HCT116 (cell line): Measurements from ENCODE around the gene PRR16. TPM values are rescaled to one million over a fixed set of nuclear protein-coding genes. Genes with fewer than 3 reads are reported as not detected.

Source experiments
- ATAC-seq: fragments of 200-7000 bp; cut with Tn5 transposase; 2 replicates; pipeline ENCODE4 v1.9.1; 2020; ENCODE audit warnings: mild to moderate bottlenecking, moderate library complexity
- BruUV-seq: library from RNA; stranded (reverse); fragments of 400-500 nt; replicated peaks from 2 replicates; lab custom pipeline; 2021; lab: Mats Ljungman, UMichigan
- CTCF ChIA-PET: fragments of 300-600 bp; sonication (Branson Sonifier 250); formaldehyde crosslinking; loops from one replicate; lab custom pipeline; 2021; ENCODE audit warnings: antibody characterized with exemption; lab: Charles Lee
- POLR2A ChIA-PET: fragments of 300-600, 350-600 bp; sonication (Branson Sonifier 250); formaldehyde crosslinking; loops from one replicate; lab custom pipeline; 2021; ENCODE audit warnings: antibody characterized with exemption; lab: Charles Lee
- RAD21 ChIA-PET, 2 experiments: fragments of 300-600 bp; sonication (Branson Sonifier 250); formaldehyde crosslinking; loops; one replicate each; lab custom pipeline; 2023; ENCODE audit warnings: low total read pairs in 2 of 2; ENCODE audit not compliant: uncharacterized antibody in 2 of 2, unreplicated experiment in 2 of 2, low non-redundant PET in 1 of 2; lab: Charles Lee
- DNase-seq: peaks from one replicate; pipeline ENCODE4 v3.0.0-alpha.2; 2010; ENCODE audit warnings: low read depth, low spot score
- H2AFZ ChIP-seq: fragments of 200-600 bp; shearing (Covaris generic), sonication (generic); 2 replicates; pipeline ENCODE4 v1.6.1; 2017; ENCODE audit warnings: low read depth, mixed run types, mixed read lengths, antibody characterized with exemption, low read length; ENCODE audit not compliant: poor library complexity, severe bottlenecking
- H3K27ac ChIP-seq: 2 replicates; pipeline ENCODE4 v1.5.1; 2012; ENCODE audit warnings: low read depth, low read length
- H3K27me3 ChIP-seq: fragments of 200-600 bp; sonication (generic); 2 replicates; pipeline ENCODE4 v1.6.1; 2016; ENCODE audit warnings: mixed run types, low read length, mixed read lengths; ENCODE audit not compliant: insufficient read depth
- H3K36me3 ChIP-seq, 2 experiments: fragments of 200-500 bp in 1 of 2; fragments of 200-600 bp in 1 of 2; sonication (Bioruptor generic) in 1 of 2; sonication (generic) in 1 of 2; 2 replicates each; pipeline versions ENCODE4 v1.5.1 to v1.6.1; 2014 to 2016; ENCODE audit warnings: low read length in 2 of 2, inconsistent platforms in 1 of 2, mixed read lengths in 1 of 2, mixed run types in 1 of 2; ENCODE audit not compliant: insufficient read depth in 2 of 2, control insufficient read depth in 1 of 2
- H3K4me1 ChIP-seq, 2 experiments: fragments of 200-600 bp in 1 of 2; sonication (generic) in 1 of 2; 2 replicates each; pipeline versions ENCODE4 v1.5.1 to v1.6.1; 2012 to 2017; ENCODE audit warnings: low read length in 2 of 2, inconsistent platforms in 1 of 2, mild to moderate bottlenecking in 1 of 2, mixed read lengths in 1 of 2, mixed run types in 1 of 2, moderate library complexity in 1 of 2; ENCODE audit not compliant: insufficient read depth in 2 of 2, control insufficient read depth in 1 of 2
- H3K4me2 ChIP-seq: fragments of 200-600 bp; sonication (generic); 2 replicates; pipeline ENCODE4 v1.6.1; 2017; ENCODE audit warnings: mixed run types, low read length, mixed read lengths
- H3K4me3 ChIP-seq, 2 experiments: fragments of 200-600 bp in 1 of 2; sonication (generic) in 1 of 2; replicated peaks in 1 of 2; 2 replicates each; pipeline ENCODE4 v1.5.1; 2011 to 2016; ENCODE audit warnings: low read length in 2 of 2, control low read depth in 1 of 2, low read depth in 1 of 2, mild to moderate bottlenecking in 1 of 2, mixed read lengths in 1 of 2, mixed run types in 1 of 2
- H3K79me2 ChIP-seq: fragments of 200-600 bp; sonication (generic); 2 replicates; pipeline ENCODE4 v1.6.1; 2017; ENCODE audit warnings: mild to moderate bottlenecking, mixed run types, low read length, moderate library complexity, mixed read lengths; ENCODE audit not compliant: insufficient read depth
- H3K9ac ChIP-seq: fragments of 200-600 bp; sonication (generic); 2 replicates; pipeline ENCODE4 v1.6.1; 2016; ENCODE audit warnings: low read length, mixed read lengths
- H3K9me2 ChIP-seq: fragments of 200-600 bp; sonication (generic), shearing (Covaris generic); 2 replicates; pipeline ENCODE4 v1.6.1; 2017; ENCODE audit warnings: mixed run types, mild to moderate bottlenecking, moderate library complexity; ENCODE audit not compliant: insufficient read depth
- H3K9me3 ChIP-seq, 2 experiments: fragments of 200-500 bp in 1 of 2; fragments of 200-600 bp in 1 of 2; sonication (Bioruptor generic) in 1 of 2; sonication (generic) in 1 of 2; 2 replicates each; pipeline ENCODE4 v1.6.1; 2014 to 2017; ENCODE audit warnings: low read length in 2 of 2, mixed read lengths in 2 of 2, inconsistent platforms in 1 of 2, low read depth in 1 of 2, mild to moderate bottlenecking in 1 of 2, mixed run types in 1 of 2, moderate library complexity in 1 of 2; ENCODE audit not compliant: control insufficient read depth in 1 of 2, insufficient read depth in 1 of 2
- H4K20me1 ChIP-seq: fragments of 200-600 bp; sonication (generic), shearing (Covaris generic); 2 replicates; pipeline ENCODE4 v1.6.1; 2017; ENCODE audit warnings: mixed run types, mild to moderate bottlenecking, moderate library complexity; ENCODE audit not compliant: insufficient read depth
- POLR2AphosphoS5 ChIP-seq: IDR thresholded peaks from 2 replicates; pipeline ENCODE4 v1.6.1; 2011; ENCODE audit warnings: mild to moderate bottlenecking, low read depth, low read length, moderate library complexity
- SP1 ChIP-seq: IDR thresholded peaks from 2 replicates; pipeline ENCODE4 v1.6.1; 2012; ENCODE audit warnings: low read depth
- YY1 ChIP-seq: IDR thresholded peaks from 2 replicates; pipeline ENCODE4 v1.6.1; 2011; ENCODE audit warnings: low read length, low read depth, moderate library complexity, mild to moderate bottlenecking; ENCODE audit not compliant: insufficient replicate concordance; ENCODE audit errors: extremely low read depth
- intact Hi-C: fragments of 100-400 bp; cut with micrococcal nuclease; formaldehyde crosslinking; loops from 2 replicates; pipeline ENCODE4 v1.10.0; 2022
- total RNA-seq: library from RNA; stranded (reverse); gene quantifications from one replicate; pipeline ENCODE4 v1.2.1, GENCODE V29; 2021; ENCODE audit not compliant: unreplicated experiment
- TF ChIP-seq, protein P1 (sequence below), 3 experiments: fragments of 200-600 bp in 1 of 3; sonication (generic) in 1 of 3; IDR thresholded peaks in 2 of 3; conservative IDR thresholded peaks in 1 of 3; 2 replicates each; pipeline ENCODE4 v1.5.1; 2012 to 2017; ENCODE audit warnings: low read depth in 2 of 3, low read length in 2 of 3, antibody characterized with exemption in 1 of 3, borderline replicate concordance in 1 of 3, control low read depth in 1 of 3, mild to moderate bottlenecking in 1 of 3, mixed read lengths in 1 of 3, mixed run types in 1 of 3, moderate library complexity in 1 of 3; ENCODE audit not compliant: insufficient read depth in 1 of 3

PRR16 gene
- total RNA-seq, 1 experiment from 2014 or later = 0.42 TPM

DNA sequence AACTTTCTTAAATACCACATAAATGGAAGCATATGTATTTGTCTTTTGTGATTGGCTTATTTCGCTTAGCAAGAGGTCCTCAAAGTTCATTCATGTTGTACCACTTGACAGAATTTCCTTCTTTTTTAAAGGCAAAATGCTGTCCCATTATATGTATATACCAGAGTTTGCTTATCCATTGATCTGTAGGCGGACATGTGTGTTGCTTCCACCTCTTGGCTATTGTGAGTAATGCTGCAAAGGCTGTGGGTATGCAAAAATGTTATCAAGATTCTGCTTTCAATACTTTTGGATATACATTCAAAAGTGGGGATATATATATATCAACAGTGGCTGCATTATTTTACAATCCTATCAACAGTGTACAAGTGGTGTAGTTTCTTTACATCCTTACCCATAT is 271.0 kb downstream of the PRR16 start:
- no peak for DNase-seq
- no peaks in the 10 kb centered on the region for H3K9me3 ChIP-seq
- RAD21 ChIA-PET = no interaction called here
- no peaks in the 10 kb centered on the region for H3K27me3 ChIP-seq
- no peak overlapping the region for H3K9ac ChIP-seq
- no TSS peak for BruUV-seq
- no peaks in the 10 kb centered on the region for H3K4me1 ChIP-seq
- no peak overlapping the region for H3K4me2 ChIP-seq
- no peaks in the 10 kb centered on the region for H4K20me1 ChIP-seq
- TF ChIP-seq POLR2AphosphoS5 (no peak), YY1 (no peak), SP1 (no peak)
- TF ChIP-seq, protein P1, sequence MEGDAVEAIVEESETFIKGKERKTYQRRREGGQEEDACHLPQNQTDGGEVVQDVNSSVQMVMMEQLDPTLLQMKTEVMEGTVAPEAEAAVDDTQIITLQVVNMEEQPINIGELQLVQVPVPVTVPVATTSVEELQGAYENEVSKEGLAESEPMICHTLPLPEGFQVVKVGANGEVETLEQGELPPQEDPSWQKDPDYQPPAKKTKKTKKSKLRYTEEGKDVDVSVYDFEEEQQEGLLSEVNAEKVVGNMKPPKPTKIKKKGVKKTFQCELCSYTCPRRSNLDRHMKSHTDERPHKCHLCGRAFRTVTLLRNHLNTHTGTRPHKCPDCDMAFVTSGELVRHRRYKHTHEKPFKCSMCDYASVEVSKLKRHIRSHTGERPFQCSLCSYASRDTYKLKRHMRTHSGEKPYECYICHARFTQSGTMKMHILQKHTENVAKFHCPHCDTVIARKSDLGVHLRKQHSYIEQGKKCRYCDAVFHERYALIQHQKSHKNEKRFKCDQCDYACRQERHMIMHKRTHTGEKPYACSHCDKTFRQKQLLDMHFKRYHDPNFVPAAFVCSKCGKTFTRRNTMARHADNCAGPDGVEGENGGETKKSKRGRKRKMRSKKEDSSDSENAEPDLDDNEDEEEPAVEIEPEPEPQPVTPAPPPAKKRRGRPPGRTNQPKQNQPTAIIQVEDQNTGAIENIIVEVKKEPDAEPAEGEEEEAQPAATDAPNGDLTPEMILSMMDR (IDR thresholded peaks at IDR 0.05 in 2 of 3, conservative IDR thresholded peaks at IDR 0.05 in 1 of 3; ENCODE audit: borderline replicate concordance in 1 of 3, insufficient read depth in 1 of 3, low read depth in 2 of 3, low read length in 2 of 3) = peak in 1 of 3 experiments; percentile 14; a peak in 1 of 6 replicates
- intact Hi-C loops = no loop called here
- H3K4me3 ChIP-seq = no peak overlapping the region
- POLR2A ChIA-PET = no interaction called here
- no peak overlapping the region for H2AFZ ChIP-seq
- no peak for ATAC-seq
- H3K79me2 ChIP-seq = no peaks in the 10 kb centered on the region
- H3K9me2 ChIP-seq = no peaks in the 10 kb centered on the region
- CTCF ChIA-PET = no interaction called here
- H3K36me3 ChIP-seq = no peaks in the 10 kb centered on the region
- no peak overlapping the region for H3K27ac ChIP-seq
